ENCODE results near the gene RASA3.
"Not testable (repeated sequence)": the region's sequence is repeated elsewhere in the genome, so short reads cannot be mapped to it uniquely, and the experiment has no call there.

RASA3 gene

DNA sequence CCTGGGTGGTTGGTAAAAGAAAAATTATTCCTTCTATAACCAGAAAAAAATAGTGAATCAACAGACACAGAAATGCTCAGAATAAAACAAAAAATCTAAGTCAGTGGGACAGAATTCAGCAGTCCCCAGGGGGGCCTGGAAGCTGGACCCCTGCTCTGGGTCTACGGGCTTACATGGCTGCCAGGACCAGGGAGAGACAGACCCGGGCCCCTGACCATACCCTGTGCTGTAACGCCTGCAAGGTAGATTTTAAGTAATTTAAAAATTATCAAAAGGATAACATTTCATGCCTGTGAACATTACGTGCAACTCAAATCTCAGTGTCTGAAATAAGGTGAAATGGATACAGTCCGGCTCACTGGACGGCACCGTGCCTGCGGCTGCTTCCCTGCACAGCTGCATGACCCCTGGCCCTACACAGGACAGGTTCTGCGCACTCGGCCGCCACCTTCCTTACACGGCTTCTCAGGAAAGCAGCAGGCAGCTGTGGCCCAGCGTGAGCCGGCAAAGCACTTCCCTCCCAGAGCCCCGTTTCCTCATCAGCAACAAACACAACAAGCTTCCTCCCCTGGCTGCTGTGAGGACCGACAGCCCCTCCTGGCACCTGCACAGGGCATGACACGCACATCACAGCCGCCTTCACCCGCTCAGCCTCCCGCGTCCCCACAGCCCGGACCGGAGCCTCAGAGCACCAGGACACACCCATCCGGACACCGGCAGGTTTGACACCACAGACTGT, 22.2 kb downstream of the RASA3 start:
- peak; percentile 44 to 92 (median 70) for DNase-seq

DNA sequence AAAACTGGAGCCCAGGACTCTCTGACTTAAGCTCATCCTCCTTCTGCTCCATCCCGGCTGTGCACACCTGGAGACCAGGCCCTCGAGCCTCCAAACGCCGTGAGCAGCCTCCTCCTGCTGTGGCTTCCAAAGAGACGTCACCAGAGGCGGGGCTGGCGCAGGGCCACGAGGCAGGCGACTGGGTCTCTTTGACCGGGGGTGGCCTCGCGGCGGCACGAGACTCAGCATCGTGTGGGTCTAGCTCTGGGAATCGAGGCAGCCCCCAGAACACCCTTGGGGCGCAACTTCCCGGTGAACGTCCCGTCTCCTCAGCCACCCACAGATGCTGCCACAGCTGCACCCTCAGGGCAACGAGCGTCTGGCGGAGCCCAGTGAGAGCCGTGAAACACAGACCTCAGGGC, 22.8 kb downstream of the RASA3 start:
- peak in 2 of 5 experiments; percentile 28 to 32 for DNase-seq

DNA sequence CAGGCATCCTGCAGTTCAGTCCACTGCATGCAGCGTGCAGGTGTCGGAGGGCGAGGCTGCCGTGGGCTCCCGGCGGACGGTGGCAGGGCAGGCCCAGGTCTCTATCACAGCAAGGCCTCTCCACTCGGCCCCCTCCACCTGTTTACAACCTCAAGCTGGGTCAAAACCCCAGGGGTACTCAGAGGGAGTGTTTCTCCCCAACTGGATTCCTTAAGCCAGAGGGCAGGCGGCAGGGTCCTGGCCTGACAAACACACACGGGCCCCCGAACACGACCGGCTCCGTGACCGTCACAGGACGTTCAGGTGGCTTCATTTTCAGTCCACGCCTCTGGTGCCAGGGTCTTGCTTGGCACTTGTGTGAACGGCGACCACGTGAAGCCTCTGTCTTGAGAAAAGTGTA, 23.5 kb downstream of the RASA3 start:
- no peak for DNase-seq

DNA sequence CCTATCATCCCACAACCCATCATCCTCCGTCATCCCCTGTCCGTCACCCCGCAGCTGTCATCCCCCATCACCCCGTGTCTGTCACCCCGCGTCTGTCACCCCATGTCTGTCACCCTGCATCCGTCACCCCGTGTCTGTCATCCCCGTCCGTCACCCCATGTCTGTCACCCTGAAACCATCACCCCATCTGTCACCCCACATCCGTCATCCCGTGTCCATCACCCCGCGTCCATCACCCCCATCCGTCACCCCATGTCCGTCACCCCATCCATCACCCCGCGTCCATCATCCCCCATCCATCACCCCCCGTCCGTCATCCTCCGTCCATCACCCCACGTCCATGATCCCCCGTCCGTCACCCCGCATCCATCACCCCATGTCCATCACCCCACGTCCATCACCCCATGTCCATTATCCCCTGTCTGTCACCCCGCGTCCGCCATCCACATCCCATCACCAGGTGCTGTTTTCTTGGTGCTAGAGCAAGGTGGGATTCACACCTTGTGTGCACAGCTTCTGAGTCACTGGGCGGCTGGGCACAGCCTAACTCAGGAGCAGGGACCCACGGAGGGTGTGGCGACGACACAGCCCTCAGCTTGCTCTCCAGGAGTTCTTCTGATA, 24.2 kb downstream of the RASA3 start:
- no peak for DNase-seq

DNA sequence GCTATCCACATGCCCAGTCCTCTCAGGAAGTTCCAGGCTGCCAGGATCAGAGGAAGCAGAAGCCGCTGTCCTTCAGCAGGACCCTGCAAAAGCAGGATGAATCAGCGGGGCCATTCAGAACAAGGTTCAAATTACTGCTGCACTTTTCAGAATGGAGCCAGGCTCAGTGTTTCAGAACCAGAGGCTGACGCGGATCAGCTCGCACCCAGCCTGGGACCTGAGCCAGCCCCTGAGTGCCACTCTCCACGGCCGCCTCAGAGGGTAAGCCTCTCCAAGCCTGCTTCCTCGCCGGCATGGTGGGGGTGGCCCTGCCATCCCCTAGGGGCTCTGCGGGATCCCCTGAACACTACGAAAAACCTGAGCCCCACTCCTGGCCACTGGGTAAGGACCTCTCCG, 24.7 kb downstream of the RASA3 start:
- DNase-seq: no peak

DNA sequence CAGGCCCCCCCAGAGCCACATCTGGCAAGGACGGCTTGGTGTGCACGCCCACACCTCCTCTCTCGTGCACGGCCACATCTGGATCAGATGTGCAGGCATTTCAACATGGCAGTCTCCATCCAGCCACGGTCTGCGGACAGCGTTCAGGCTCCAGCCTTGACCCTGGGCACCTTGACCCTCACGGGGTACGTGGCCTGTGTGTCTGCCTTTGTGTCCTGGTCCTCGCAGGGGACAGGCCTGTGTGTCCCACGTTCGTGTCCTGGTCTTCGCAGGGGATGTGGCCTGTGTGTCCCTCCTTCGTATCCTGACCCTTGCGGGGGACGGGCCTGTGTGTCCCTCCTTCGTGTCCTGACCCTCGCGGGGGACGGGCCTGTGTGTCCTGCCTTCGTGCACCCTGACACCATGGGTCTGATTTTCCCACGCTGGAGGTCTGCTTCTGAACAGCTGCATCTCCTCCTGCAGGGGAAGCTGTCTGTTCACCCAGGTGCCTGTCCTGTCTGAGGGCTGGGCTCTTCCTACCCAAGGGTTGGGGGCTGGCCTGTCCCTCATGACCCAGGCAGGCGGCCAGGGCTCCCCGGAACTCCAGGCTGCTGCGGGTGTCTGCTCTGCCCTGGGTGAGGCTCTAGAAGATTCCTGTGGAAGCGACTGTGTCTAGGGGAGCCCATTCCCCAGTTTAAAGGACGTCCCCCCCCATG, 25.3 kb downstream of the RASA3 start:
- DNase-seq: no peak

DNA sequence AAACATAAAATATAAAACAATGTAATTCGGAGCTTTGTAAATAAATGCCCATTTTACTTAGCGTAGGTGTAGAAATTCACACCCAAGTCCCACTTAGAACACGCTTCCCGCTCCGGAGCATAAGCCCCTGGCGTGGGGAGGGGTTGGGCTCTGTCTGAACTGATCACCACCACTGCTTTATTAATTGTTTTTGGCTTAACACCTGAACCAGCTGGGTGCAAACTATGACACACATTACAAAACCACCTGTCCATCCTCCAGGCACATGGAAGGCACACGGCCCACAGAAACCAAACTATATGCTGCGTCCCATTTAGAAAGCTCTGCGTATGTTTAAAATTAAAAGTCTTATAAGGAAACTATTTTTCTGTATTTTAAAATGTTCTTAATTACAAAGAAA, 25.9 kb downstream of the RASA3 start:
- DNase-seq: no peak

DNA sequence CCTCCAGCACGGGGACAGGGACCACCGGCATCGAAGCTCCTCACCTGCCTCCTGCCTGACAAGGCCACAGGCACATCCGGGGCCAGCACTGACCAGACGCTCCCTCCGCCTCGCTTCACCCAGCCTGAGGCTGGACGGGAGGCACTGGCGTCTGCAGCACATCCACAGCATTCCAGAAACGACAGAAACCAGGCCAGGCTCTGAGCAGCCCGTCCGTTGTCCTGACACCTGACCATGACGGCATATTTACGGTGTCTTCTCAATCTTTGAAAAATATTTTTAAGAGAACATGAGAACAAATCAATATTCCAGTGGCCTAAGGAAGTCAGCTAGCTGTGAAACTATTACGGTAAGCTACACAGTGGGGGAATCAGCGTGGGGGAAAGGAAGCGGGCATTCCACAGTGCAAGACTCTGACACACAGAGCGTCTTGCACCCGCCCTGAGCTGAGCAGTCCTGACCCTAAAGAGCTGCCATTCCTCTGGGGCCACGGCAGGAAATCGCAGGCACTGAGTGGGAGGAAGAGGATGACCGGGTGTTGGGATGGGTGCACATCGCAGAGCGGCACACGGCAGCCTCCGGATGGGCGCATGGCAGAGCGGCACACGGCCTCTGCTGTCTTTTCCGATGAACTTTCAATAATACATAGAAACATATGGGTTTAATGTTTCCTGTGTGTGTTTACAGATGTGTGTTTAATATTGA, 26.8 kb downstream of the RASA3 start:
- DNase-seq: no peak

DNA sequence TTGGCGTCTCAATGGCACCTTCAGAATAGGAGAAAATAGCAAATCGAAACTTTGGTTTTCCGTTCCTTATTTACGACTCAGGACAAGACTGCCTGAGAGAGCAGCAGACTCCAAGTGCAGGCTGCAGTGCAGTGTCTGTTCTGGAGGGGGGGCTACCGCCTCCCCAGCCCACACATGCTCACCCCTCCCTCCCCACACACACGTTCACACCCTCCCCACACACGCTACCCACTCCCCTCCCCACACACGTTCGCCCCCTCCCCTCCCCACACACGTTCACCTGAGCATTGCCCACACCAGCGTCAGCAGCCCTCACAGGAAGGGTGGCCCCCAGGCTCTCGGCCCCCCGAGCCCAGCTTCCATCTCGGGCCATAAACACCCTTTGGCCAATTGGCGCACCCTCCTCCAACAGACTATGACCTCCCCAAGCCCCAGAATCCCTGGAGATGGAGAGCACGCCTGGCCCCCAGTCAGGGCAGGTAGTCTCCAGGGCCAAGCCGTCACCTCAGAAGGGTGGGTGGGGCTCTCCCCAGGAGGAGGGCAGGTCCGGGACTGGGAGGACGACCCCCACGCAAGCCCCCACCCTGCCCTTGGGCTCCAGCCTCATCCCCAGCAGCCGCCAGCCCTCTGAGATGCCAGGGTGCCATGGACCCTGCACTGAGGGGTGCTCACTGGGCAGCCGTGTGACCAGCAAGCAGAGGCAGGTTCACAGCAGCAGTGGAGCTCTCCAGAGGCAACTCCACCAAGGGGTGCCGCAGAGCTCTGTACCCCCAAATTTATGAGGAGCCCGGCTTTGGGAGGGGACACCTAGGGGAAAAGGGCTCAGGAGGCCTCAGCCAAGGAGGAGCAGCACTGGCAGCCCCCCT, 27.5 kb downstream of the RASA3 start:
- DNase-seq: no peak

DNA sequence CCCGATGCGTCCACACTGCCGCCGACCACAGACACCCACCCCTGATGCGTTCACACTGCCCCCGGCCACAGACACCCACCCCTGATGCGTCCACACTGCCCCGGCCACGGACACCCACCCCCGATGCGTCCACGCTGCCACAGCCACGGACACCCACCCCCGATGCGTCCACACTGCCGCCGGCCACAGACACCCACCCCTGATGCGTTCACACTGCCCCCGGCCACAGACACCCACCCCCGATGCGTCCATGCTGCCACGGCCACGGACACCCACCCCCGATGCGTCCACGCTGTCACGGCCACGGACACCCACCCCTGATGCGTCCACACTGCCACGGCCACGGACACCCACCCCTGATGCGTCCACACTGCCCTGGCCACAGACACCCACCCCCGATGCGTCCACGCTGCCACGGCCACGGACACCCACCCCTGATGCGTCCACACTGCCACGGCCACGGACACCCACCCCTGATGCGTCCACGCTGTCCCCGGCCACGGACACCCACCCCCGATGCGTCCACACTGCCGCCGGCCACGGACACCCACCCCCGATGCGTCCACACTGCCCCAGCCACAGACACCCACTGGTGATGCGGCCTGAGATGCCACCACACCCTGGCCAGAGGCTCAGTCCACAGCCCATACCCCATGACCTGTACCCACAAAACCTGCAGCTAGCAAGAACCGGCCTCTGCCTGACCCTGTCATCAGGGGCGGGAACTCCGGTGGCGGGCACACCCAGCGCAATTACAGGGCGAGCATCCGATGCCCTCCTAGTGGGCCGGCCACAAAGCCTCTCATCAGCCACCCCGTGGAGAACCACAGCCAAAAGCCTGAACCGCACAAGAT, 28.4 kb downstream of the RASA3 start:
- DNase-seq: peak in 1 of 5 experiments; percentile 26

DNA sequence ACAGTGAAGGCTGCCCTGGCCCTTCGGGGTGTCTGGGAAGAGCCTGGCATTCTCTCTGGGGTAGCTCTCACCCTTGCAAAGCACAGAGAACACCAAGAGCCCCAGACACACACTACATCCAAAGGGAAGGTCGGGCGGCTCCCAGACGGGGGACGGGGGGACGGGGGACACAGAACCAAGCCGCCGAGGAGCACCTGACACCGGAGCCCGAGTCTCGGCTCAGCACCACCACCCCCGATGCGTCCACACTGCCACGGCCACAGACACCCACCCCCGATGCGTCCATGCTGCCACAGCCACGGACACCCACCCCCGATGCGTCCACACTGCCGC, 29.2 kb downstream of the RASA3 start:
- DNase-seq: not testable (repeated sequence)

DNA sequence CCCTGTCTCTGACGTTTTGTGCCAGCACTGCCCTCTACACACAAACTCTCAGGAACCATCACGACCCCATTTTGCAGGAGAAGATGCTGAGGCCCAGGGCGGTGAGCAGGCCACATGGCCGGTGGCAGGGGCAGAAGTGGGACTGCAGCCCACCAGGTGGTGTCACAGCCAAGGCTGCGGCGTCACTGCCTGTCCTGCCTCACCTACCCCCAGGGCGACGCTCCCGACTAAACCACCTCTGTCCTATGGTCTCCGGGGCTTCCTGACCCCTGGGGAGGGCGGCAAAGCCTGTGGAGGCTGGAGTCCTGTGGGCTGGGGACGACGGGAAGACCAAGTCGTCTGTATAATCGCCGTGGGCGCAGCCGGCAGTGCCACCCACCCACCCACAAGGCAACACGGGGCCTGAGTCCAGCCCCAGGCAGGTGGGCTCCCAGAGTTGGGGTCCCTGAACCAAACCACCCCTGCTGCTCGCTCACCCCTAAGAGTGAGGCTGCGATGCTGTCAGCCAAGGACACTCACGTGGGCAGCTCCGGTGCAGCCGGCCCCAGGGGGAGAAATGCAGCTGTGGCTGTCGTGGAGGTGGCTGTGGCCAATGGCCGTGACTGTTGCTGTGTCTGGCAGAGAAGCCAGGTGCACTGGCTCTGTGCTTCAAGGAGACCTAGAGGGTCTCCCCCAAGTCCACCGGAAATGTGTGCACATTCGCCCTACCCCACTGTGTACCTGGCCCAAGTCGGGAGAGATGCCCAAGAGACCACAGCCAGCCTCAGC, 29.7 kb downstream of the RASA3 start:
- no peak for DNase-seq

DNA sequence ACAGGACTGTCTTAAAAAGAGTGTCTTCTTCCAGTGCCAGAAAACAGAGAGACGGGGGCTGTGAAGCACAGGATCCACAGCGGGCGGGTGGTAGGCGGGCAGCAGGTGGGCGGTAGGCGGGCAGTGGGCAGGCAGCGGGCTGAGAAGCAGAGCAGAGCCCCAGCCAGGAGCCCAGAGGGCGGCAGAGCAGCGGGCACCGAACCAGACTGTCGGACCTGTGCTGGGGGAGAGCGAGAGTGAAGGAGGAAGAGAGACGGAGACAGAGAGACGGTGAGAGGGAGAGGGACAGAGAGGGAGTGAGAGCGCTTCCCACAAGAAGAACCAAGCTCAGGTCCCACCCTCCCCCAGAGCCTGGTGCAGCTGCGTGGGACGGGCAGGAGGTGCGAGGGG, 30.3 kb downstream of the RASA3 start:
- DNase-seq: no peak

DNA sequence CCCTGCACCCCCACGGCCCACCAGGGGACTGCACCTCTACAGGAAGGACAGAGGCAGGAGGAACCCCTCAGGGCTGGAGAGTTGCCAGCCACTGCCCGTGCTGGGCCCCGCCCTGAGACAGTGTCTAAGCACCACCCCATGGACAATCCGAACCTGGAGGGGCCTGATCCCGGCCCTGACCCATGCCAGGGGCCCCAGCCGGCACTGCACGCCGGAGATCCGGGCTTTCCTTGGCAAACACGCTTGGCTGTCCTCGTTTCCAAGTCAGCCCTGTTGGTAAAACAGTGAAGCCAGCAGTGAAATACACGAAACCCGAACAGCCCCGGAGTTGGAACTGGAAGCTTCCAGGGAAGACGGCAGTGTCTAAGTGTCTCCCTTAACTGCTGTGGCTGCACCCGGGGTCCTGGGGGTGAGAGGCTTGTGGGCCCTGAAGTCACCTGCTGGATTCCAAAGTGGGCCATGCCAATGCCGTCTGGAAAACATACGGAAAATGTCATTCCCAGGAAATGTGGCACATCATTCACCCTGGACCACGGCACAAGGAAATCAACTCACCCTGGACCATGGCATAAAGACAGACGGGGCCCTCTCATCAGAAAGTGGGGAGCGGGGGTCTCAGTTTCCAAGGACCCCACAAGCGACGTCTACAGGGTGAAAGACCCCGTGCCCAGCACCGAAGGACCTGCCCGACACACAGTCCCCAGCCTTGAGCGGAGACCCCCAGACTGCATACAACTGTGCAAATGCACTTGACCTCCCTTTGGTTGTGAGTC, 30.9 kb downstream of the RASA3 start:
- DNase-seq: peak in 1 of 5 experiments; percentile 7

DNA sequence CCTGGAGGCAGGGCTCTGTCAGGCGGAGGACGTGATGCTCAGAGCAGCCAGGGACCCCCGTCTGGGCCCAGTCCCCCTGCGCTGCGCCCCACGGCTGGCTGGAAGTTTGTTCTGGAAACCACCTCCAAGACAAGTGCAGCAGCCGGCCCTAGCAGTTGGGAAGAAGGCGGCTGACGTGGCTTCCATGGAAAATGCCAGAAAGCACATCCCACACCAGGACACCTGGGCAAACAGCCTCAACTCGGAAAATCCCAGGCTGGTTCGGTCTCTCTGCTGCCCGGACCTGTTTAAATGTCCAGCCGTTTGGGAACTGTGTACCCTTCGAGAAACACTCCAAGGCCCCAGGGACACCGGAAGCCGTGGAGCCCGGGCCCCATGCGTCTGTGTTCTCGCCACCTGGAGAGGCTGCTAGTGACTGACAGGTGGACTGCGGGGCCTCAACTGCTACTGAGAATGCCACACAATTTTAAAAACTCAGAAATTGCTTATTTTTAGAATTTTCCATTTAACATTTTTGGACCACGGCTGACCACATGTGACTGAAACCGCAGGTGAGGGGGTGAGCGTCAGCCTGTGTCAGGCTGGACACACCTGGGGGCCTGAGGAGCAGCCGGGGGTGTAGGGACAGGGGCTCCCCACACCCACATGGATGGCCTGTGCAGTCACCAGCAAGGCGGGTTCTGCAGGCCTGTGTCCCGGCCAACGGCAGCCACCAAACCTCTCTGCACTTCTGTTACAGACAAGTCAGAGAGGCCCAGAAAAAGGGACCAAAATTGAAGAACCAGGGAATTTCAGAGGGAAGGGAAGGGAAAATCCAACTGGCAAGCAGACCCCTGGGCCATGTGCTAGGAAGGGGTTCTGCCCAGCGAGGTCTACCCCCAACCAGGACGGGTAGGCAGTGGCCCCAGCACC, 31.7 kb downstream of the RASA3 start:
- peak in 1 of 5 experiments; percentile 8 for DNase-seq

DNA sequence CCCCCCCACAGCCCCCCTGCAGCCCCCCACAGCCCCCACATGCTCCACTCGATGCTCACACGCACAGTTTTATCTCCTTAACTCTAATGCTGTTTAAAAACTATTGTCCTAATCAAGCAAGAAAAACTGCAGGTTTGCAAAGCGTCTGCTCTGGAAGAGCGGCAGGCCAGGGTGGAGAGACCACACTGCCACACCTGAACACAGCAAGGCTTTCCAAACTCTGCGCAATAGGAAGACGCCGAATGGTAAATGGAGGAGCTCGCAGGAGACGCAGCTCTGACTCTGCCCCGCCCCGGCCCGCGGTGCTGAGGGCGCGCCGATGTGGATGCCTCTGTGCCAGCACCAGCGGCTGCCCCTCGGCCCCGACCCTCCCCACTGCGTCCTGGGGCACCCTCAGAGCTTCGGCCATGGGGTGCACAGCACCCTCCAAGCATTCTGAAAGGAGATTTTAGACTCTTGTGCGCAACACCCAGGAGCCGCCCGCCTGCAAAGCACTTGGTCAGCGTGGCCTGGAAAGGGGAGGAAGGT, 32.4 kb downstream of the RASA3 start:
- DNase-seq: peak in 2 of 5 experiments; percentile 11 to 29

DNA sequence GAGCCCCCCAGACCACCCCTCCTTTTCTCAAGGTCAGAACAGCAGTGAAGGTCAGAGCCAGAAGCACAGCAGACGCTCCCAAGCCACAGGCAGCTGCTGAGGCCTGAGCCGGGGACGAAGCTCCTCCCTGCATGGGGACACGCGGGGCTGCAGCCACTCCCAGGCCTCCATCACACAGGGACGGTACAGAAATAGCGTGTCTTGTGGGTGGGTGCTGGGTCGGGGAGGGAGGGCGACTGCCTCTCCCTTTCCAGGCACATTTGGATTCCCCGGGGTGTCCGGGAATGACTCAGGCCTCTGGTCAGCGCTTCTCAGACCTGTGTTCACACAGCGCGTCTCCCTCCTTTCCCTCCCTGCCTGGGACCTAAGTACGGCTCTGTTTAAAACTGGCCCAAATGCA, 33.2 kb downstream of the RASA3 start:
- DNase-seq: peak in 1 of 5 experiments; percentile 7

DNA sequence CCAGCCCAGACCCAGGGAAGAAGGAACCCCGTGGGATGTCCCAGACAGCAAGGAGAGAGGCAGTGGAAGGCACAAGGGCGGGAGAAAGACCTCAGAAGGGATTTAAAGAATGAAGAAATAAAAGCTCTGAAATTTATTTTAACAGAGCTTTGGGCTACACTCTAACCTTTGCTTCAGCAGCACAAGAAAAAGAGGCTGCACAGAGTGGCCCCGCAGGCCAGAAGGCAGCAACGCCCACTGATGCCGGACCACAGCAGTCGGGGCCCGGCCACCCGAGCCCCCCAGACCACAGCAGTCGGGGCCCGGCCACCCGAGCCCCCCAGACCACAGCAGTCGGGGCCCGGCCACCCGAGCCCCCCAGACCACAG, 33.8 kb downstream of the RASA3 start:
- DNase-seq: not testable (repeated sequence)
